ENCODE results near the gene RAP1GAP2.
"Not testable (repeated sequence)": the region's sequence is repeated elsewhere in the genome, so short reads cannot be mapped to it uniquely, and the experiment has no call there.

DNA sequence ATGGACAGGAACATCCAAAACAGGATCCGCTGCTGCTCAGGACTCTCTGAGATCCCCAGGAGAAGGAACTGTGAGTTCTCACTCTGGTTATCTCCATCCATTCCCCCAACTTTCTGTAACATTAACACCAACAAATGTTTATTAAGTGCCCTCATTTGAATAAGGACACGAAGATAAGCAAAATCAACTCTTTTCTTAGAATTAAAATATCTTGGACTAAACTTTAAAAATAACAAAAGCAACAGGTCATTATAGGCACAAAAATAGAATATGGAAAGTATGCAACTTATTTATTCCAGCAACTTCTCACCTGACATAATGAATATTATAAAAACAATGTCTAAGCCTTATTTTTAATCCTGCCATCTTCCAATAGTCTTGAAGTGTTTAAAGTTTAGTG, 267.3 kb downstream of the RAP1GAP2 start, which contains the start of gene OR1D5:
- TF ChIP-seq CTCF, POLR2A (IDR thresholded peaks at IDR 0.05): not testable (repeated sequence)
